DND-41 (cell line): ENCODE data around the gene PACRG.

Experiments used
- ATAC-seq: fragments of 200-7000 bp; cut with Tn5 transposase; 3 replicates; pipeline ENCODE4 v1.9.1; 2021; ENCODE audit warnings: low read depth; ENCODE audit not compliant: insufficient read depth
- DNase-seq: peaks from one replicate; pipeline ENCODE4 v3.0.0-alpha.2; 2020
- H2AFZ ChIP-seq: 2 replicates; pipeline ENCODE4 v1.6.0; 2012; ENCODE audit warnings: low read depth, low read length
- H3K27ac ChIP-seq: 2 replicates; pipeline ENCODE4 v1.5.1; 2012; ENCODE audit warnings: low read length, inconsistent platforms
- H3K27me3 ChIP-seq: fragments of 200-600 bp; sonication (generic); 2 replicates; pipeline ENCODE4 v1.6.0; 2012; ENCODE audit warnings: low read length, mild to moderate bottlenecking, inconsistent platforms; ENCODE audit not compliant: insufficient read depth, poor library complexity
- H3K36me3 ChIP-seq: 2 replicates; pipeline ENCODE4 v1.5.1; 2012; ENCODE audit warnings: low read length, inconsistent platforms; ENCODE audit not compliant: insufficient read depth
- H3K4me1 ChIP-seq: 2 replicates; pipeline ENCODE4 v1.5.1; 2012; ENCODE audit warnings: mild to moderate bottlenecking, low read length; ENCODE audit not compliant: insufficient read depth
- H3K4me2 ChIP-seq: 2 replicates; pipeline ENCODE4 v1.6.0; 2012; ENCODE audit warnings: mild to moderate bottlenecking, moderate library complexity, low read length, inconsistent platforms; ENCODE audit not compliant: insufficient read depth
- H3K4me3 ChIP-seq, 2 experiments: fragments of 200-600 bp in 1 of 2; shearing (Covaris generic) in 1 of 2; 2 replicates each; pipeline ENCODE4 v1.5.1; 2012 to 2016; ENCODE audit warnings: inconsistent platforms in 2 of 2, low read length in 2 of 2, mild to moderate bottlenecking in 2 of 2, low read depth in 1 of 2, moderate library complexity in 1 of 2
- H3K79me2 ChIP-seq: 2 replicates; pipeline ENCODE4 v1.6.0; 2012; ENCODE audit warnings: low read length, inconsistent platforms; ENCODE audit not compliant: insufficient read depth
- H3K9ac ChIP-seq: 2 replicates; pipeline ENCODE4 v1.6.0; 2012; ENCODE audit warnings: low read depth, mild to moderate bottlenecking, inconsistent platforms, low read length, moderate library complexity
- H3K9me3 ChIP-seq: 2 replicates; pipeline ENCODE4 v1.5.1; 2012; ENCODE audit warnings: low read length, moderate library complexity, mild to moderate bottlenecking, inconsistent platforms; ENCODE audit not compliant: insufficient read depth, severe bottlenecking
- H4K20me1 ChIP-seq: 2 replicates; pipeline ENCODE4 v1.6.0; 2012; ENCODE audit warnings: low read length; ENCODE audit not compliant: insufficient read depth
- EZH2 ChIP-seq: IDR thresholded peaks from 3 replicates; pipeline ENCODE4 v1.6.1; 2012; ENCODE audit warnings: borderline replicate concordance, low read depth, mild to moderate bottlenecking, moderate library complexity, low read length, inconsistent platforms; ENCODE audit not compliant: severe bottlenecking
- TF ChIP-seq, protein P1 (sequence below): IDR thresholded peaks from 2 replicates; pipeline ENCODE4 v1.5.1; 2012; ENCODE audit warnings: borderline replicate concordance, low read length, moderate library complexity, mild to moderate bottlenecking; ENCODE audit not compliant: poor library complexity, severe bottlenecking; ENCODE audit errors: extremely low read depth

PACRG gene

DNA sequence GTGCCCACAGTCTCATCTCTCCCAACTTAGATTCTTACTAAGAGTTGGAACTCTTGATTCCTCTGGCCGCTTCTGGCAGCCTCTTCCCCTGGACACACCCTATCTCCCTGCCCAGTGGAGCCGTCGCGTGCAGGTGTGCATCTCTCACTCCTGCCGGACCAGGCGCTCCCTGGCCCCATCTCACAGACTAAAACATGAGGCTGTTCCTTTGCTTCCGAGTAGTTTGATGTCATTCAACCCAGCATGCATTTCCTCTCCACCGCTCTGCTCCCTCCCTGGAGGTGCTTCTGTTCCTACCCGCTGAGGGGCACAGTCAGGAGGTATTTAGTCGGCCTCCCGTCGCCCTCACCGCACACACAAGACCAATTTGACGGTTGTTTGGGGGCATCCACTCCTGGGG, 458.8 kb downstream of the PACRG start:
- no peak overlapping the region for H3K4me2 ChIP-seq
- no peak for ATAC-seq
- H4K20me1 ChIP-seq, result no peaks in the 10 kb centered on the region
- no peak overlapping the region for H2AFZ ChIP-seq
- no peaks in the 10 kb centered on the region for H3K27me3 ChIP-seq
- no peak overlapping the region for H3K4me3 ChIP-seq
- TF ChIP-seq, protein P1, sequence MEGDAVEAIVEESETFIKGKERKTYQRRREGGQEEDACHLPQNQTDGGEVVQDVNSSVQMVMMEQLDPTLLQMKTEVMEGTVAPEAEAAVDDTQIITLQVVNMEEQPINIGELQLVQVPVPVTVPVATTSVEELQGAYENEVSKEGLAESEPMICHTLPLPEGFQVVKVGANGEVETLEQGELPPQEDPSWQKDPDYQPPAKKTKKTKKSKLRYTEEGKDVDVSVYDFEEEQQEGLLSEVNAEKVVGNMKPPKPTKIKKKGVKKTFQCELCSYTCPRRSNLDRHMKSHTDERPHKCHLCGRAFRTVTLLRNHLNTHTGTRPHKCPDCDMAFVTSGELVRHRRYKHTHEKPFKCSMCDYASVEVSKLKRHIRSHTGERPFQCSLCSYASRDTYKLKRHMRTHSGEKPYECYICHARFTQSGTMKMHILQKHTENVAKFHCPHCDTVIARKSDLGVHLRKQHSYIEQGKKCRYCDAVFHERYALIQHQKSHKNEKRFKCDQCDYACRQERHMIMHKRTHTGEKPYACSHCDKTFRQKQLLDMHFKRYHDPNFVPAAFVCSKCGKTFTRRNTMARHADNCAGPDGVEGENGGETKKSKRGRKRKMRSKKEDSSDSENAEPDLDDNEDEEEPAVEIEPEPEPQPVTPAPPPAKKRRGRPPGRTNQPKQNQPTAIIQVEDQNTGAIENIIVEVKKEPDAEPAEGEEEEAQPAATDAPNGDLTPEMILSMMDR, result no peak
- TF ChIP-seq EZH2, result no peak
- no peak overlapping the region for H3K9ac ChIP-seq
- no peaks in the 10 kb centered on the region for H3K79me2 ChIP-seq
- H3K27ac ChIP-seq, result no peak overlapping the region
- DNase-seq, result no peak
- H3K9me3 ChIP-seq, result peaks cover 3% of the 10 kb centered on the region
- no peaks in the 10 kb centered on the region for H3K4me1 ChIP-seq
- H3K36me3 ChIP-seq, result no peaks in the 10 kb centered on the region

DNA sequence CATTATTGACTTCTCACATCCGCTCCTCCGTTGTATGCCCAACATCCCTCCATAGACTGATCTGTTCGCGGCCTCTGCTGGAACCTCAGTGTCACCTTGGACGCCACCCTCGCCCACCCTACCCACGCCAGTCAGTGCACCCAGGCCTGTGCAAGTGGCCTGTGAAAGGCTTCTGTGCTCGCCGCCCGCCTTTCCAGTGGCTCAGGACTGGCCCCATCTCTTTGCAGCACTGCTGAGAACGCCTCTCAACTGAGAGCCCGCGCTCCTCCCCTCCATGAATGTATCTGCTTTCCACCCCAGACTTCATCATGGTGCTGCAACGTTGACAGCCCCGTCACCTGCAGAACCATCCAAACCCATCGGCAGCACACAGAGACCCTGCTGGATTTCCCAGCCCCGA, 459.4 kb downstream of the PACRG start:
- Histone ChIP-seq H3K4me3 (no peak overlapping the region), H4K20me1 (no peaks in the 10 kb centered on the region), H3K79me2 (no peaks in the 10 kb centered on the region), H2AFZ (no peak overlapping the region), H3K4me2 (no peak overlapping the region), H3K36me3 (no peaks in the 10 kb centered on the region), H3K9ac (no peak overlapping the region), H3K27ac (no peak overlapping the region), H3K27me3 (no peaks in the 10 kb centered on the region), H3K9me3 (peaks cover 3% of the 10 kb centered on the region), H3K4me1 (no peaks in the 10 kb centered on the region)
- TF ChIP-seq, protein P1, result no peak
- no peak for TF ChIP-seq EZH2
- DNase-seq (no peak), ATAC-seq (no peak)

GRCh38 chr6:163187606-163188005, 459.8 kb downstream of the PACRG start:
- H3K4me1 ChIP-seq, result no peaks in the 10 kb centered on the region
- no peak overlapping the region for H2AFZ ChIP-seq
- H3K4me2 ChIP-seq, result no peak overlapping the region
- no peak overlapping the region for H3K27ac ChIP-seq
- TF ChIP-seq, protein P1, result no peak
- TF ChIP-seq EZH2, result no peak
- H3K4me3 ChIP-seq, result no peak overlapping the region
- no peaks in the 10 kb centered on the region for H3K79me2 ChIP-seq
- DNase-seq, result no peak
- no peak for ATAC-seq
- H3K27me3 ChIP-seq, result no peaks in the 10 kb centered on the region
- peaks cover 3% of the 10 kb centered on the region for H3K9me3 ChIP-seq
- H4K20me1 ChIP-seq, result no peaks in the 10 kb centered on the region
- no peak overlapping the region for H3K9ac ChIP-seq
- H3K36me3 ChIP-seq, result no peaks in the 10 kb centered on the region

- no peaks in the 10 kb centered on the region for H3K4me1 ChIP-seq
- no peak overlapping the region for H3K9ac ChIP-seq
- no peak for ATAC-seq
- H2AFZ ChIP-seq, result no peak overlapping the region
- no peaks in the 10 kb centered on the region for H3K79me2 ChIP-seq
- H3K9me3 ChIP-seq, result peaks cover 3% of the 10 kb centered on the region
- no peak for TF ChIP-seq EZH2
- TF ChIP-seq, protein P1, result no peak
- H3K4me2 ChIP-seq, result no peak overlapping the region
- no peak overlapping the region for H3K27ac ChIP-seq
- H3K36me3 ChIP-seq, result no peaks in the 10 kb centered on the region
- no peaks in the 10 kb centered on the region for H3K27me3 ChIP-seq
- no peaks in the 10 kb centered on the region for H4K20me1 ChIP-seq
- H3K4me3 ChIP-seq, result no peak overlapping the region
- DNase-seq, result no peak
These were observed 461.0 kb downstream of the PACRG start for GRCh38 chr6:163188746-163189145.
